Stomach (tissue), 4 donors: ENCODE results near the gene MAN2C1.

Source experiments
- EP300 ChIP-seq: sonication (generic); formaldehyde crosslinking; IDR thresholded peaks from one replicate; pipeline ENCODE4 v1.6.1; 2017; ENCODE audit warnings: antibody characterized with exemption
- TF ChIP-seq, protein P1 (sequence below), 7 experiments: fragments of 450-650 bp in 4 of 7; fragments of 200-600 bp in 3 of 7; sonication (generic) in 3 of 7; IDR thresholded peaks; one replicate each; pipeline ENCODE4 v1.5.1; 2016 to 2019; ENCODE audit warnings: antibody characterized with exemption in 7 of 7, control low read depth in 2 of 7, mild to moderate bottlenecking in 1 of 7

- TF ChIP-seq, protein P1, sequence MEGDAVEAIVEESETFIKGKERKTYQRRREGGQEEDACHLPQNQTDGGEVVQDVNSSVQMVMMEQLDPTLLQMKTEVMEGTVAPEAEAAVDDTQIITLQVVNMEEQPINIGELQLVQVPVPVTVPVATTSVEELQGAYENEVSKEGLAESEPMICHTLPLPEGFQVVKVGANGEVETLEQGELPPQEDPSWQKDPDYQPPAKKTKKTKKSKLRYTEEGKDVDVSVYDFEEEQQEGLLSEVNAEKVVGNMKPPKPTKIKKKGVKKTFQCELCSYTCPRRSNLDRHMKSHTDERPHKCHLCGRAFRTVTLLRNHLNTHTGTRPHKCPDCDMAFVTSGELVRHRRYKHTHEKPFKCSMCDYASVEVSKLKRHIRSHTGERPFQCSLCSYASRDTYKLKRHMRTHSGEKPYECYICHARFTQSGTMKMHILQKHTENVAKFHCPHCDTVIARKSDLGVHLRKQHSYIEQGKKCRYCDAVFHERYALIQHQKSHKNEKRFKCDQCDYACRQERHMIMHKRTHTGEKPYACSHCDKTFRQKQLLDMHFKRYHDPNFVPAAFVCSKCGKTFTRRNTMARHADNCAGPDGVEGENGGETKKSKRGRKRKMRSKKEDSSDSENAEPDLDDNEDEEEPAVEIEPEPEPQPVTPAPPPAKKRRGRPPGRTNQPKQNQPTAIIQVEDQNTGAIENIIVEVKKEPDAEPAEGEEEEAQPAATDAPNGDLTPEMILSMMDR (IDR thresholded peaks at IDR 0.05), result no peak
- no peak for TF ChIP-seq EP300
Observed at GRCh38 chr15:75360391-75360790, 8.0 kb downstream of the MAN2C1 start.
